ENCODE data around the gene STEAP1.

Gene STEAP1

DNA sequence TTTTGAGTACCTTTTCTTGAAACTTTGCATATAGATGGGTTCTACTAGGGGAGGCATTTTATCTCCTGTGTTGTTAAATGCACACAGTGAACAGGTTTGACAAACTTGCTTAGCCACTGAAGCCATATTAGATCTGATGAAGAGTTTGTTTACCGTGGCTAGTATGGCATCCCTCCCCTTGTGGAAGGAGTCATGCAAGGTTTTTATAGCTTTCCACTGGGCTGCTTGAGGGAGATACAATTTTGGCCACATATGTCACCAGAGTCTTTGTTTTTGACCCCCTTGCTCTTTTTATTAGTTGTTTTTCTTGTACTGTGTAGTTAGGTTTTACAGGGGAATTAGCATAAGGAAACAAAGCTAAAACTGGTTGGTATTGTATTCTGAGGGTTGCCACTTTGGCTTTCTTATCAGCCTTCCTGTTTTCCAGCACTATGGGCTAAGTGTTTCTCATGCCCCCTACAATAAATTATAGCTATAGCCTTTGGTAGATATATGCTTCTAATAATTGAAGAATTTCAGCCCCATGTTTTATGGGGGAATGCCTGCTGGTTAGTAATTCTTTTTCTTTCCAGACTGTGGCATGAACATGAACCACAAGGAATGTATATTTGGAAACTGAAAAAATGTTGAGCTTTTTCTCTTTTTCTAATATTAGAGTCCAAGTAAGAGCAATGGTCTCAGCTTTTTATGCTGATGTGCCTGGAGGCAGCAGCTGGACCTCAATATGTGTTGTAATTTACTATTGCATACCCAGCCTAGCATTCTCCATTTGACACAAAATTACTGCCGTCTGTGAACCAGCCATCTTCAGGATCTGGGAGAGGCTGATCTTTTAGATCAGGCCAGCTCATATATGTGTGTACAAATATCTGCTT lies 38.8 kb downstream of the STEAP1 start:
- Histone ChIP-seq H2AFZ (no peak overlapping the region), H3K4me2 (ENCODE audit: low read length) (no peak overlapping the region), H3K4me3 (ENCODE audit: low read depth, low read length) (no peak overlapping the region), H3K27ac (no peak overlapping the region), H3K36me3 (ENCODE audit: control insufficient read depth, insufficient read depth, low read length) (no peaks in the 10 kb centered on the region), H3K4me1 (no peaks in the 10 kb centered on the region), H3K79me2 (no peaks in the 10 kb centered on the region), H3K27me3 (ENCODE audit: control insufficient read depth, insufficient read depth, low read length) (no peaks in the 10 kb centered on the region), H3K9me3 (ENCODE audit: control insufficient read depth, low read length) (no peaks in the 10 kb centered on the region), H3K9ac (no peak overlapping the region)
- TF ChIP-seq, protein P1, sequence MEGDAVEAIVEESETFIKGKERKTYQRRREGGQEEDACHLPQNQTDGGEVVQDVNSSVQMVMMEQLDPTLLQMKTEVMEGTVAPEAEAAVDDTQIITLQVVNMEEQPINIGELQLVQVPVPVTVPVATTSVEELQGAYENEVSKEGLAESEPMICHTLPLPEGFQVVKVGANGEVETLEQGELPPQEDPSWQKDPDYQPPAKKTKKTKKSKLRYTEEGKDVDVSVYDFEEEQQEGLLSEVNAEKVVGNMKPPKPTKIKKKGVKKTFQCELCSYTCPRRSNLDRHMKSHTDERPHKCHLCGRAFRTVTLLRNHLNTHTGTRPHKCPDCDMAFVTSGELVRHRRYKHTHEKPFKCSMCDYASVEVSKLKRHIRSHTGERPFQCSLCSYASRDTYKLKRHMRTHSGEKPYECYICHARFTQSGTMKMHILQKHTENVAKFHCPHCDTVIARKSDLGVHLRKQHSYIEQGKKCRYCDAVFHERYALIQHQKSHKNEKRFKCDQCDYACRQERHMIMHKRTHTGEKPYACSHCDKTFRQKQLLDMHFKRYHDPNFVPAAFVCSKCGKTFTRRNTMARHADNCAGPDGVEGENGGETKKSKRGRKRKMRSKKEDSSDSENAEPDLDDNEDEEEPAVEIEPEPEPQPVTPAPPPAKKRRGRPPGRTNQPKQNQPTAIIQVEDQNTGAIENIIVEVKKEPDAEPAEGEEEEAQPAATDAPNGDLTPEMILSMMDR (IDR thresholded peaks at IDR 0.05), result no peak

DNA sequence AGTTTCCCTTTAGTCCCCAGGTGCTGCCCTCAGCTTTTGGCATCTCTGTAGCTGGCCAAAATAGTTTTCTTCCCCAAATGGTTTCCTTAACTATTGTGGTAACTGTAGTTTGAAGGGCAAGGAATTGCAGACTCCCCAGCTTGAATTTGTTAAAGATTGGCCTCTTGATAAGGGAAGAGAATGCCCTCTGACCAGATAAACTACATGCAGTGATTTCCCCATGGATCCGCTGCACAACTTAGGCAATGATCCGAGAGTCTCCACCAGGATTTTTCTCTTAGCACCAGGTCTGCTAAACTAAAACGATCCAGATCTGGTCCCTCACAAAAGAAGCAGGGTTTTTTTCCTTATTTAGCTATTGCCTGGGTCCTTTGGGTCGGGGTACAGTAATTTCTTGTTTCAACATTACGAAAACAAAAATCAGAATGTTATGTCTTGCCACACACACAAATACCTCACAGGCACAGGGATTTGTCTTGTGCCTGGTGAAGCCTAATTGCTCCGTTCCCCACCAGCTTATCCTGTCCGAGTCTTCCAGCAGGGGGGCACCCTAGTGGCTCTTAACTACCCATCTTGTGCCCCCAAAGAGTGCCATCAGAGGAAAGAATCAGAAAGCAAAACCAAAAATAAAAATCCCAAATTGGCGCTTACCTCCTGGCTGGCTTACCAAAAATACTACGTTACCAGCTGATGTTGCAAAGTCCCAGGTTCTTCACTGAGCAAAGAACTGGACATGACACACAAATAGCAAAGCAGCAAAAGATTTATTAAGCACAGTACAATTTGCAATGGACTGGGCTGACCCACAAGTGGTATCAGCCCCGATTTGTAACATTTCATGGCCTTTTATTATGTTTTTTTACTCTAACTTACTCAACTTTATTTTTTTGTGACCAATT lies 40.9 kb downstream of the STEAP1 start:
- H3K9ac ChIP-seq, result no peak overlapping the region
- H3K9me3 ChIP-seq (ENCODE audit: control insufficient read depth, low read length), result no peaks in the 10 kb centered on the region
- no peaks in the 10 kb centered on the region for H3K27me3 ChIP-seq (ENCODE audit: control insufficient read depth, insufficient read depth, low read length)
- H3K79me2 ChIP-seq, result no peaks in the 10 kb centered on the region
- H3K36me3 ChIP-seq (ENCODE audit: control insufficient read depth, insufficient read depth, low read length), result no peaks in the 10 kb centered on the region
- H2AFZ ChIP-seq, result no peak overlapping the region
- no peak overlapping the region for H3K27ac ChIP-seq
- H3K4me2 ChIP-seq (ENCODE audit: low read length), result no peak overlapping the region
- H3K4me3 ChIP-seq (ENCODE audit: low read depth, low read length), result no peak overlapping the region
- TF ChIP-seq, protein P1 (IDR thresholded peaks at IDR 0.05), result no peak
- H3K4me1 ChIP-seq, result no peaks in the 10 kb centered on the region

DNA sequence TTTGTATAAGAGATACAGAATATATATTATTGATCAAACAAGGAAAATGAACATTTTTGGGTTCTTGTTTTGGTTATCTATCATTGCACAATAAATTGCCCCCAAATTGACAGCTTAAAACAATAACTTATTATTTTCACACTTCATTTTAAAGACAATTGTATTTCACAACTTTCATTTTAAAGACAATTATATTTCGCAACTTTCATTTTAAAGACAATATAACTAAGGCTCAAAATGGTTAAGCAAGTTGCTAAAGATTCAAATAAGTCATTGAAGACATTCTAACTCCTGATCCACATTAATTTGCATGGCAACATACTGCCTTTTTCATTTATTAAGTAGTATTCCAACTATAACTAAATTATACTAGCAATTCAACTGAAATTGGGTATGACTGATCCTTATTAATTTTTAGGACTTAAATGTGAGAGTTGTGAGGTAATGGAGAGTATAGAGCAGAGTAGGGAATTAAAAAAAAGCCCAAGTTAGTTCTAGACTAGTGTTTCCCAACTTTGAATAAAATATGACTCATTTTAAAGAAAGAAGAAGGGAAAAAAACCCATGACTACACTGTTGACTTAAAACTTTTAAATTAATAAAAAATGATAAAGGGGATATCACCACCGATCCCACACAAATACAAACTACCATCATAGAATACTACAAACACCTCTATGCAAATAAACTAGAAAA lies 47.4 kb downstream of the STEAP1 start:
- Histone ChIP-seq H3K4me2 (ENCODE audit: low read length) (no peak overlapping the region), H3K27me3 (ENCODE audit: control insufficient read depth, insufficient read depth, low read length) (no peaks in the 10 kb centered on the region), H3K9ac (no peak overlapping the region), H3K79me2 (no peaks in the 10 kb centered on the region), H3K4me1 (no peaks in the 10 kb centered on the region), H3K9me3 (ENCODE audit: control insufficient read depth, low read length) (no peaks in the 10 kb centered on the region), H3K27ac (no peak overlapping the region), H3K4me3 (ENCODE audit: low read depth, low read length) (no peak overlapping the region), H2AFZ (no peak overlapping the region), H3K36me3 (ENCODE audit: control insufficient read depth, insufficient read depth, low read length) (no peaks in the 10 kb centered on the region)
- TF ChIP-seq, protein P1 (IDR thresholded peaks at IDR 0.05), result no peak

DNA sequence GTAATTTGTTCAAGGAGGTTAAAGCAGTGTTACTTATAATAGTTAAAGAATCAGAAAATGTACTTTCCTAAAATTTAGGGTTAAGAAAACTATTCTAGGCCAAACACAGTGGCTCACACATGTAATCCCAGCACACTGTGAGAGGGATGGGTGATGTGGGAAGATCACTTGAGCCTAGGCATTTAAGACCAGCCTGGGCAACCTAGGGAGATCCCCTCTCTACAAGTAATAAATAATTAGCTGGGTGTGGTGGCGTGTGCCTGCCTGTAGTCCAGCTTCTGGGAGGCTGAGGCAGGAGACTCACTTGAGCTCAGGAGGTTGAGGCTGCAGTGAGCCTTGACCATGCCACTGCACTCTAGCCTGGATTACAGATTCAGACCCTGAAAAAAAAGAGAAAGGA lies 53.7 kb downstream of the STEAP1 start:
- H3K4me3 ChIP-seq (ENCODE audit: low read depth, low read length), result no peak overlapping the region
- H3K4me2 ChIP-seq (ENCODE audit: low read length), result no peak overlapping the region
- peaks cover 6% of the 10 kb centered on the region for H3K4me1 ChIP-seq
- H2AFZ ChIP-seq, result no peak overlapping the region
- TF ChIP-seq, protein P1 (IDR thresholded peaks at IDR 0.05), result no peak
- H3K9me3 ChIP-seq (ENCODE audit: control insufficient read depth, low read length), result no peaks in the 10 kb centered on the region
- H3K27me3 ChIP-seq (ENCODE audit: control insufficient read depth, insufficient read depth, low read length), result no peaks in the 10 kb centered on the region
- H3K9ac ChIP-seq, result no peak overlapping the region
- no peaks in the 10 kb centered on the region for H3K79me2 ChIP-seq
- no peak overlapping the region for H3K27ac ChIP-seq
- no peaks in the 10 kb centered on the region for H3K36me3 ChIP-seq (ENCODE audit: control insufficient read depth, insufficient read depth, low read length)
